Measurements from ENCODE around the gene GM2A.

DNA sequence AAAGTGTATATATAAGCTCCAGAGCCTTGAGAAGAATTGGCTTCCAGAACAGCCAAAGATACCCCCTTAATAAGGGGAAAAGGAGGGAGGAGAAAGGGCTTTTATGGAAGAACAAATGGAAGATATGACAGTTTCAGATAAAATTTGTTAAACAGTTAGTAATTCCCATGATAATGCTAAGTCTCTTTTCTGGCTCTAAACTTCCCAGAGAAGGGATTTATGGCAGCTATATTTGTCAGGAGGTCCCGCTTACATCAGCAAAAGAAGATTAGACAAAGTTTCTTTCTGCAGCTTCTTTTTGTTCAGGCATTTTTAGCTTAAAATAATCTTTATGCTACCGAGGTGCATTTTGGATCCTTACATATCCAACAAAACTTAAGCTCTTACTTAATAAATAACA is 64.9 kb downstream of the GM2A start:
- TF ChIP-seq, protein P1, sequence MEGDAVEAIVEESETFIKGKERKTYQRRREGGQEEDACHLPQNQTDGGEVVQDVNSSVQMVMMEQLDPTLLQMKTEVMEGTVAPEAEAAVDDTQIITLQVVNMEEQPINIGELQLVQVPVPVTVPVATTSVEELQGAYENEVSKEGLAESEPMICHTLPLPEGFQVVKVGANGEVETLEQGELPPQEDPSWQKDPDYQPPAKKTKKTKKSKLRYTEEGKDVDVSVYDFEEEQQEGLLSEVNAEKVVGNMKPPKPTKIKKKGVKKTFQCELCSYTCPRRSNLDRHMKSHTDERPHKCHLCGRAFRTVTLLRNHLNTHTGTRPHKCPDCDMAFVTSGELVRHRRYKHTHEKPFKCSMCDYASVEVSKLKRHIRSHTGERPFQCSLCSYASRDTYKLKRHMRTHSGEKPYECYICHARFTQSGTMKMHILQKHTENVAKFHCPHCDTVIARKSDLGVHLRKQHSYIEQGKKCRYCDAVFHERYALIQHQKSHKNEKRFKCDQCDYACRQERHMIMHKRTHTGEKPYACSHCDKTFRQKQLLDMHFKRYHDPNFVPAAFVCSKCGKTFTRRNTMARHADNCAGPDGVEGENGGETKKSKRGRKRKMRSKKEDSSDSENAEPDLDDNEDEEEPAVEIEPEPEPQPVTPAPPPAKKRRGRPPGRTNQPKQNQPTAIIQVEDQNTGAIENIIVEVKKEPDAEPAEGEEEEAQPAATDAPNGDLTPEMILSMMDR (IDR thresholded peaks at IDR 0.05; ENCODE audit: low read length), result no peak
- no peak for TF ChIP-seq EZH2 (IDR thresholded peaks at IDR 0.05; ENCODE audit: borderline replicate concordance, low read length)
